ENCODE data around the gene ZFHX3. TPM values are rescaled to one million over a fixed set of nuclear protein-coding genes. Genes with fewer than 3 reads are reported as not detected.

ZFHX3 gene
- total and polyA plus RNA-seq, 10 of the 15 experiments (the other 5 are each of a cell fraction or from before 2014, with no cell fraction given) = 0.68 to 8.6 (median 2.0) TPM

GRCh38 chr16:73000020-73000906 is 47.7 kb downstream of the ZFHX3 start (continued):
- TF ChIP-seq RBBP5 (conservative IDR thresholded peaks at IDR 0.05) (no peak), ZNF217 (IDR thresholded peaks at IDR 0.05) (no peak), RB1 (IDR thresholded peaks at IDR 0.05; ENCODE audit: borderline replicate concordance) (no peak), MXI1 (IDR thresholded peaks at IDR 0.05; ENCODE audit: low read depth, low read length) (no peak)

GRCh38 chr16:72999541-73000019 is 48.3 kb downstream of the ZFHX3 start:
- WGBS (ENCODE audit: insufficient coverage, insufficient replicate concordance, low lambda C conversion rate, missing lambda C conversion rate) = 78% methylated on average over 9 of the region's 9 CpGs
- Histone ChIP-seq H3K36me3 (ENCODE audit: control insufficient read depth in 2 of 2, insufficient read depth in 2 of 2, low read length in 1 of 2) (no peaks in the 10 kb centered on the region), H3K9me3 (replicated peaks; ENCODE audit: control insufficient read depth, insufficient read depth, low read length) (peaks cover 8% of the 10 kb centered on the region; the same call in 2 of the 3 replicates), H3K27ac (ENCODE audit: control insufficient read depth, insufficient read depth) (no peak overlapping the region), H4K20me1 (ENCODE audit: control insufficient read depth, insufficient read depth) (no peaks in the 10 kb centered on the region), H2AFZ (ENCODE audit: control insufficient read depth, low read depth, low read length) (no peak overlapping the region), H3K27me3 (replicated peaks in 1 of 2; ENCODE audit: control insufficient read depth in 2 of 2, insufficient read depth in 2 of 2, low read length in 1 of 2) (no peaks in the 10 kb centered on the region), H3K79me2 (ENCODE audit: control insufficient read depth, insufficient read depth, low read length) (no peaks in the 10 kb centered on the region; the same call in 1 of the 2 replicates), H3K4me2 (ENCODE audit: control insufficient read depth, insufficient read depth) (no peak overlapping the region), H3K4me1 (ENCODE audit: control insufficient read depth, insufficient read depth, low read length) (no peaks in the 10 kb centered on the region), H3K4me3 (no peak overlapping the region), H3K9ac (ENCODE audit: control insufficient read depth, insufficient read depth, low read length) (no peak overlapping the region)
- RAD21 ChIA-PET (ENCODE audit: unreplicated experiment) = no interaction called here
- FAIRE-seq = no peak
- intact Hi-C loops (cut with micrococcal nuclease; ENCODE audit: unreplicated experiment) (no loop called here), in situ Hi-C loops (cut with MboI) (no loop called here)
- no peak for ATAC-seq
- CTCF ChIA-PET = no interaction called here
- DNase-seq (ENCODE audit: low read depth, low spot score) = no peak
- SMC1A ChIA-PET (ENCODE audit: uncharacterized antibody, unreplicated experiment) = no interaction called here
- POLR2A ChIA-PET = interaction anchor here (0.6 kb wide), 1 partner anchor 111 kb away, joined by 3 read pairs; no protein-coding TSS in a partner anchor
- BruUV-seq (replicated peaks) = no TSS peak
- TF ChIP-seq CREB1 (IDR thresholded peaks at IDR 0.05; ENCODE audit: low read depth) = no peak
- no peak for TF ChIP-seq CREM (IDR thresholded peaks at IDR 0.05; ENCODE audit: low read depth)
- TF ChIP-seq ZZZ3 (IDR thresholded peaks at IDR 0.05; ENCODE audit: control insufficient read depth, insufficient read length, low read depth) = no peak
- no peak for TF ChIP-seq KDM1A (IDR thresholded peaks at IDR 0.05; ENCODE audit: borderline replicate concordance)
- TF ChIP-seq PBX3 (IDR thresholded peaks at IDR 0.05; ENCODE audit: insufficient replicate concordance, low read depth, low read length) = no peak
- no peak for TF ChIP-seq SP1 (IDR thresholded peaks at IDR 0.05; ENCODE audit: low read depth, low read length)
- TF ChIP-seq SMAD5 (IDR thresholded peaks at IDR 0.05; ENCODE audit: low read depth) = no peak
- TF ChIP-seq, protein P1, sequence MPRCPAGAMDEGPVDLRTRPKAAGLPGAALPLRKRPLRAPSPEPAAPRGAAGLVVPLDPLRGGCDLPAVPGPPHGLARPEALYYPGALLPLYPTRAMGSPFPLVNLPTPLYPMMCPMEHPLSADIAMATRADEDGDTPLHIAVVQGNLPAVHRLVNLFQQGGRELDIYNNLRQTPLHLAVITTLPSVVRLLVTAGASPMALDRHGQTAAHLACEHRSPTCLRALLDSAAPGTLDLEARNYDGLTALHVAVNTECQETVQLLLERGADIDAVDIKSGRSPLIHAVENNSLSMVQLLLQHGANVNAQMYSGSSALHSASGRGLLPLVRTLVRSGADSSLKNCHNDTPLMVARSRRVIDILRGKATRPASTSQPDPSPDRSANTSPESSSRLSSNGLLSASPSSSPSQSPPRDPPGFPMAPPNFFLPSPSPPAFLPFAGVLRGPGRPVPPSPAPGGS (IDR thresholded peaks at IDR 0.05; ENCODE audit: borderline replicate concordance, insufficient read depth, low read depth, low read length, poor library complexity, severe bottlenecking) = no peak
- no peak for TF ChIP-seq NKRF (conservative IDR thresholded peaks at IDR 0.05)
- no peak for TF ChIP-seq NR2F1 (conservative IDR thresholded peaks at IDR 0.05)
- no peak for TF ChIP-seq RAD51 (IDR thresholded peaks at IDR 0.05)
- TF ChIP-seq NFYA (IDR thresholded peaks at IDR 0.05; ENCODE audit: borderline replicate concordance, low read depth, low read length) = no peak
